ENCODE results near the gene GATAD2B. TPM values are rescaled to one million over a fixed set of nuclear protein-coding genes. Genes with fewer than 3 reads are reported as not detected.

GATAD2B gene
- total and polyA plus RNA-seq, 2 donors (not counting 1 experiment from before 2014, with no cell fraction given) = 4.8 to 5.2 TPM

- H3K4me2 ChIP-seq (ENCODE audit: extremely low read depth, insufficient read depth, low read length) = no peak overlapping the region
- TF ChIP-seq EZH2 (IDR thresholded peaks at IDR 0.05; ENCODE audit: low read length, missing control alignments) (no peak), CTCF (conservative IDR thresholded peaks at IDR 0.05 in 1 of 2, IDR thresholded peaks at IDR 0.05 in 1 of 2; ENCODE audit: low read depth in 1 of 2, low read length in 2 of 2) (no peak)
Observed at GRCh38 chr1:153942766-153943549, 20.2 kb upstream of the GATAD2B start.

GRCh38 chr1:153941826-153942725, 19.3 kb upstream of the GATAD2B start:
- no peaks in the 10 kb centered on the region for H4K20me1 ChIP-seq (ENCODE audit: control insufficient read depth, extremely low read depth, insufficient read depth, low read length)
- peaks cover 15% of the 10 kb centered on the region for H3K79me2 ChIP-seq (ENCODE audit: control insufficient read depth, insufficient read depth, low read length)
- TF ChIP-seq EZH2 (IDR thresholded peaks at IDR 0.05; ENCODE audit: low read length, missing control alignments) = no peak
- no peak for TF ChIP-seq CTCF (conservative IDR thresholded peaks at IDR 0.05 in 1 of 2, IDR thresholded peaks at IDR 0.05 in 1 of 2; ENCODE audit: low read depth in 1 of 2, low read length in 2 of 2)
- H3K27me3 ChIP-seq (ENCODE audit: control insufficient read depth, insufficient read depth, low read length) = no peaks in the 10 kb centered on the region
- no peak overlapping the region for H3K9ac ChIP-seq (ENCODE audit: insufficient read depth, low read length)
- no peak overlapping the region for H3K4me2 ChIP-seq (ENCODE audit: extremely low read depth, insufficient read depth, low read length)
- H2AFZ ChIP-seq (ENCODE audit: low read length) = no peak overlapping the region
- DNase-seq (ENCODE audit: low read depth in 2 of 2) = no peak
- H3K4me1 ChIP-seq (ENCODE audit: control insufficient read depth, extremely low read depth, insufficient read depth, low read length) = peaks cover 4% of the 10 kb centered on the region
- H3K36me3 ChIP-seq (ENCODE audit: control insufficient read depth, insufficient read depth, low read length) = peaks cover 18% of the 10 kb centered on the region
- no peak overlapping the region for H3K27ac ChIP-seq (ENCODE audit: insufficient read depth, low read length)
- H3K9me3 ChIP-seq (ENCODE audit: control insufficient read depth, insufficient read depth, low read depth, low read length) = no peaks in the 10 kb centered on the region
- no peak overlapping the region for H3K4me3 ChIP-seq (replicated peaks in 1 of 4; ENCODE audit: control extremely low read depth in 1 of 4, insufficient read depth in 1 of 4, low read depth in 3 of 4, low read length in 4 of 4)

More at GRCh38 chr1:153942766-153943549, 20.2 kb upstream of the GATAD2B start:
- H3K79me2 ChIP-seq (ENCODE audit: control insufficient read depth, insufficient read depth, low read length) = peaks cover 15% of the 10 kb centered on the region
- no peaks in the 10 kb centered on the region for H4K20me1 ChIP-seq (ENCODE audit: control insufficient read depth, extremely low read depth, insufficient read depth, low read length)
- H3K36me3 ChIP-seq (ENCODE audit: control insufficient read depth, insufficient read depth, low read length) = peaks cover 15% of the 10 kb centered on the region
- no peak overlapping the region for H3K27ac ChIP-seq (ENCODE audit: insufficient read depth, low read length)
- no peaks in the 10 kb centered on the region for H3K9me3 ChIP-seq (ENCODE audit: control insufficient read depth, insufficient read depth, low read depth, low read length)
- DNase-seq (ENCODE audit: low read depth in 2 of 2) = no peak
- peaks cover 4% of the 10 kb centered on the region for H3K4me1 ChIP-seq (ENCODE audit: control insufficient read depth, extremely low read depth, insufficient read depth, low read length)
- H3K4me3 ChIP-seq (replicated peaks in 1 of 4; ENCODE audit: control extremely low read depth in 1 of 4, insufficient read depth in 1 of 4, low read depth in 3 of 4, low read length in 4 of 4) = no peak overlapping the region
- no peak overlapping the region for H2AFZ ChIP-seq (ENCODE audit: low read length)
- no peaks in the 10 kb centered on the region for H3K27me3 ChIP-seq (ENCODE audit: control insufficient read depth, insufficient read depth, low read length)
- no peak overlapping the region for H3K9ac ChIP-seq (ENCODE audit: insufficient read depth, low read length)

GRCh38 chr1:153940756-153941155, 18.0 kb upstream of the GATAD2B start:
- Histone ChIP-seq H3K4me2 (ENCODE audit: extremely low read depth, insufficient read depth, low read length) (no peak overlapping the region), H3K4me1 (ENCODE audit: control insufficient read depth, extremely low read depth, insufficient read depth, low read length) (peaks cover 4% of the 10 kb centered on the region), H3K27ac (ENCODE audit: insufficient read depth, low read length) (no peak overlapping the region), H3K27me3 (ENCODE audit: control insufficient read depth, insufficient read depth, low read length) (no peaks in the 10 kb centered on the region), H3K36me3 (ENCODE audit: control insufficient read depth, insufficient read depth, low read length) (peaks cover 25% of the 10 kb centered on the region), H4K20me1 (ENCODE audit: control insufficient read depth, extremely low read depth, insufficient read depth, low read length) (no peaks in the 10 kb centered on the region), H2AFZ (ENCODE audit: low read length) (no peak overlapping the region), H3K4me3 (replicated peaks in 1 of 4; ENCODE audit: control extremely low read depth in 1 of 4, insufficient read depth in 1 of 4, low read depth in 3 of 4, low read length in 4 of 4) (no peak overlapping the region), H3K9ac (ENCODE audit: insufficient read depth, low read length) (no peak overlapping the region), H3K9me3 (ENCODE audit: control insufficient read depth, insufficient read depth, low read depth, low read length) (no peaks in the 10 kb centered on the region), H3K79me2 (ENCODE audit: control insufficient read depth, insufficient read depth, low read length) (peaks cover 15% of the 10 kb centered on the region)
- no peak for DNase-seq (ENCODE audit: low read depth in 2 of 2)
- TF ChIP-seq EZH2 (IDR thresholded peaks at IDR 0.05; ENCODE audit: low read length, missing control alignments) (no peak), CTCF (conservative IDR thresholded peaks at IDR 0.05 in 1 of 2, IDR thresholded peaks at IDR 0.05 in 1 of 2; ENCODE audit: low read depth in 1 of 2, low read length in 2 of 2) (no peak)

Data from fibroblast of lung (primary cell).